ENCODE measurements around the gene CEBPG. TPM values are rescaled to one million over a fixed set of nuclear protein-coding genes. Genes with fewer than 3 reads are reported as not detected.

CEBPG gene
- total RNA-seq, 1 donor from 2014 or later = 19.3 TPM

DNA sequence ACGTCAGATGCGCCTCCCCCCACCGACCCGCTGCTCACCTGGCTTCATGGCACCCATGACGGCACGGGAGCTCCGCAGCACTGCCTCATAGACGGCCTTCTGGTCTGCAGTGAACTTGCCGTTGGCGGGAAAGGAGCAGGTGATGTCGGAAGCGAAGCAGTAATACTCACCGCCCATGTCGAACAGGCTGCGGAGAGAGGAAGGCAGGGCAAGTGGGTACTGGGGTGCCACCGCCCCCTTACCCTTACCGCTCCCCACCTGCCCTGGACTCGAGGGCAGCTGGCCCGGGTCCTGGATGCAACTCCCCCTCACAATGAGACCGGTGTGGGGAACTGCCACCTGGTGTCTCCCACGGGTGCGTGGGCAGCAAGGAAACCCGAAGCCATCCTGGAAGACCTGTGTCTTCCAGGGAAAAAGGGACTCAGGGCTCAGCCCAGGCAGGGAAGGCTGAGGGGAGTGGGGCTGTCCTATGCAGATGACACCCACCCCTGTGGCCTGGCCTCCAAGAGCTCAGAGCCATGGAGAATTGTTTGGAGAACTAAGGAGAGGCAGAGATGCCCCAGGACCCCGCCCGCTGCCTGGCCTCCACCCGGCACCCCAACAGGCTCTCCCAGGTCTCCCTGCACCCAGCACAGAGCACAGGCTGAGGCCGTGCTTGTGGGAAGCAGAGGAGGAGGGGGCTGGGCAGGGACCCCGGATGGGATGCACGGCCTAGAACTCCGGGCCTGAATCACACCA is 28.3 kb downstream of the CEBPG start:
- TF ChIP-seq, protein P1, sequence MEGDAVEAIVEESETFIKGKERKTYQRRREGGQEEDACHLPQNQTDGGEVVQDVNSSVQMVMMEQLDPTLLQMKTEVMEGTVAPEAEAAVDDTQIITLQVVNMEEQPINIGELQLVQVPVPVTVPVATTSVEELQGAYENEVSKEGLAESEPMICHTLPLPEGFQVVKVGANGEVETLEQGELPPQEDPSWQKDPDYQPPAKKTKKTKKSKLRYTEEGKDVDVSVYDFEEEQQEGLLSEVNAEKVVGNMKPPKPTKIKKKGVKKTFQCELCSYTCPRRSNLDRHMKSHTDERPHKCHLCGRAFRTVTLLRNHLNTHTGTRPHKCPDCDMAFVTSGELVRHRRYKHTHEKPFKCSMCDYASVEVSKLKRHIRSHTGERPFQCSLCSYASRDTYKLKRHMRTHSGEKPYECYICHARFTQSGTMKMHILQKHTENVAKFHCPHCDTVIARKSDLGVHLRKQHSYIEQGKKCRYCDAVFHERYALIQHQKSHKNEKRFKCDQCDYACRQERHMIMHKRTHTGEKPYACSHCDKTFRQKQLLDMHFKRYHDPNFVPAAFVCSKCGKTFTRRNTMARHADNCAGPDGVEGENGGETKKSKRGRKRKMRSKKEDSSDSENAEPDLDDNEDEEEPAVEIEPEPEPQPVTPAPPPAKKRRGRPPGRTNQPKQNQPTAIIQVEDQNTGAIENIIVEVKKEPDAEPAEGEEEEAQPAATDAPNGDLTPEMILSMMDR (conservative IDR thresholded peaks at IDR 0.05; ENCODE audit: low read depth, low read length) = no peak
- H3K4me3 ChIP-seq (ENCODE audit: low read depth, low read length) = no peak overlapping the region
- no peak for DNase-seq (ENCODE audit: low read depth)

DNA sequence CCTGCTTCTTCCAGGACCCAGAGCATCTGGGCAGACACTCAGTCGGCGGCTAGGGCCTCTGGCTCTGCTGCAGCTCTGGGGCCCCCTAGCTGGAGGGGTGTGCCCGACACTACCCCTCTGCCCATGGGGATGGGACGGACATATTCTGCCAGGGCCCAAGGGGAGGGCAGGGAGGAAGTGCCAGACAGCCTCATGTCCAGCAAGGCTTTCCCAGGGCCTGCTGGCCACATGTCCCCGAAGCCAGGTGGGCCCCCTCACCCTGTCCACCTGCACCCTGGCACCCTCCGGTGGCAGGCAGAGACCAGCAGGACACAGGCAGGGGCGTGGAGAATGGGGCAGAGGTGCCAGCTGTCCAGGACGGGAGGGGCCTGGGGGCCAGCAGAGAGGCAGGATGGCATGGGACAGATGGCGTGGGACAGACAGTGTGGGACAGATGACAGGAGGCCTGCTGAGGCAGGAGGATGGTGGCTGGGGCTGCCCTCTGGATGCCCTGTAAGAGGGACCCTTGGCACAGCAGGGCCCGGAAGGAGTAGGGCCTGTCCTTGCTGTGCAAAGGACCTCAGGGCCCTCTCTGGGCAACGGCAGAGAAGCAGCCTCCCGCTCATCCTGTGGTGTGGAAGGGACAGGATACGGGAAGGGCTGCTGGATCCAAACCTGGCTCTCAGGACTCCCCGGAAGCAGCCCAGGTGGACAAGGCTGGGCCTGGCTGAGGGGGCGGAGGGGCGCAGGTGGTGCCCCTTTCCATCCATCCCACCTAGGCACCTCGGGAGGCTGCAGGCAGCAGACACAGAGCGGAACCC is 29.1 kb downstream of the CEBPG start:
- no peak for DNase-seq (ENCODE audit: low read depth)
- no peak overlapping the region for H3K4me3 ChIP-seq (ENCODE audit: low read depth, low read length)
- TF ChIP-seq, protein P1 (conservative IDR thresholded peaks at IDR 0.05; ENCODE audit: low read depth, low read length) = peak; percentile 31

DNA sequence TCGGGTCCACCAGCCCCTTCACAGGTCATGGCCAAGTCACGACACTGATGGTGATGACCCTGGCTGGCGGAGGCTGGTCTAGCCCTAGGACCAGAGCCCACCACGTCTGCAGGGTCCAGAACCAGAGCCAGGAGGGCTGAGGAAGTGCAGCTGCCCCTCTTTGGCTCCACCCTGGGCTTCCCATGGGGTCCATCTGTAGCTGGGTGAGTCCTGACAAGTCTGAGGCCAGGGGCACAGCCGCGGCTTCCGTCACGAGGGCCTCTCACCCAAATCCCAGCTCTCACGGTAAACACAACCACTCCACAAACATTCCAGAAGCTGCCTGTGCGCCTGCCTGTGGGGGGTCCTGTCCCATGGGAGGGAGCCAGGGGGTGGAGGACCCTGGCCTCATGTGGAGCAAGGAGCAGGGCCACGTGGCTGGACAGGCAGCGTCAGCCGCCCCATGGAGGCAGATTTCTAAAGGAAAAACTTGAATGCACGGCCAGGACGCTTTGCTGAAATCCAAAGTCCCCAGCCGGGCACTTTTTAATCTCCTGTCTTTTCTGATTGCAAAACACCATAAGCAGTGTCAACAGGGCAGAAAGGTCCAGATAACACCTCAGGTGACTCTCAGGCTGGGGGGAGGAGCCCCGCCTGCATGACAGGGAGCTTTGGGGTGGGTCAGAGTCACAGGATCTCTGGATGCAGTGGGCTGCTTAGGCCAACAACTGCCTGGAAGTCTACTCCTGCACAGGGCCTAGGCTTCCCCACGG is 29.9 kb downstream of the CEBPG start:
- TF ChIP-seq, protein P1 (conservative IDR thresholded peaks at IDR 0.05; ENCODE audit: low read depth, low read length) = no peak
- H3K4me3 ChIP-seq (ENCODE audit: low read depth, low read length) = no peak overlapping the region
- no peak for DNase-seq (ENCODE audit: low read depth)

DNA sequence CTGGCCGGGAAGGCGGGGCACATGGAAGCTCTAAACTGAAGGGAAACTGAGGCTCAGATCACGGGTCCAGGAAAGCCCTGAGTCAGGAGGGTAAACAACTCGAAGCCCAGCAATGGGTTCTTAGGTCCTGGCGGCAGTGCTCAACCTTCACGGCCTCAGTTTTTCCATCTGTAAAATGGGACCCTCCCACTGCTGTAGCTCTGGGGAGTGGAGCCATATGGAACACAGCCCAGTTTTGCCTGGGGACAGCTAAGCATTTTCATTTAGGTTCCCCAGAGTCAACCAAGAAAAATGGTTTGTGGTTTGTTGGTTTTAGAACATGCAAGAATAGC is 30.4 kb downstream of the CEBPG start:
- H3K4me3 ChIP-seq (ENCODE audit: low read depth, low read length) = no peak overlapping the region
- no peak for DNase-seq (ENCODE audit: low read depth)

GRCh38 chr19:33404506-33405253 is 31.2 kb downstream of the CEBPG start:
- TF ChIP-seq, protein P1 (conservative IDR thresholded peaks at IDR 0.05; ENCODE audit: low read depth, low read length) = no peak
- DNase-seq (ENCODE audit: low read depth) = no peak
- H3K4me3 ChIP-seq (ENCODE audit: low read depth, low read length) = no peak overlapping the region

More for the DNA sequence above, 30.4 kb downstream of the CEBPG start:
- TF ChIP-seq, protein P1 (conservative IDR thresholded peaks at IDR 0.05; ENCODE audit: low read depth, low read length) = no peak

DNA sequence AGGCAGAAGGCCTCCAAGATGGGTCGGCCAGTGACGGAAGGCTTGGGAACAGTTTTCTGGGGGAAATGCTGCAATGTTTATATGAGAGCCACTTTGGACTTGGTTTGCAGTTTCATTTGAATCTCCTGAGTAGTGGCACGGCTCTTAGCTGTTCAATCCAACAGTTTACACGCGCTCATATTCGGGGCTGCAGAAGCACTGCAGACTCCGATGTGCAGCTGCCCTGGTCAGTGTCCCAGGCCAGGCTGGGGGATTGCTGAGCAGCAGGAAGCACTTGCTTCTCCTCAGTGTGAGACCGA is 31.7 kb downstream of the CEBPG start:
- no peak for DNase-seq (ENCODE audit: low read depth)
- TF ChIP-seq, protein P1 (conservative IDR thresholded peaks at IDR 0.05; ENCODE audit: low read depth, low read length) = no peak
- H3K4me3 ChIP-seq (ENCODE audit: low read depth, low read length) = no peak overlapping the region

Data from epithelial cell of proximal tubule (primary cell).